Liver (tissue), 9 donors: ENCODE data around the gene TFAP2A. TPM values are rescaled to one million over a fixed set of nuclear protein-coding genes. Genes with fewer than 3 reads are reported as not detected.

ENCODE experiments used
- DNase-seq: peaks from one replicate; pipeline ENCODE4 v3.0.0-alpha.2; 2017; ENCODE audit warnings: low spot score
- H3K27ac ChIP-seq, 2 donors: one replicate each; pipeline ENCODE4 v1.7.0; 2013; ENCODE audit warnings: inconsistent platforms in 2 of 2, low read length in 2 of 2, control low read depth in 1 of 2, low read depth in 1 of 2, mild to moderate bottlenecking in 1 of 2
- H3K27me3 ChIP-seq, 4 donors: one replicate each; pipeline versions ENCODE4 v1.6.1 to v1.7.0; 2013; ENCODE audit warnings: low read length in 3 of 4, inconsistent platforms in 1 of 4, mild to moderate bottlenecking in 1 of 4, moderate library complexity in 1 of 4; ENCODE audit not compliant: control insufficient read depth in 4 of 4, insufficient read depth in 4 of 4
- H3K36me3 ChIP-seq, 4 donors: one replicate each; pipeline versions ENCODE4 v1.6.1 to v1.7.0; 2013; ENCODE audit warnings: low read length in 3 of 4, mild to moderate bottlenecking in 3 of 4, low read depth in 1 of 4, moderate library complexity in 1 of 4; ENCODE audit not compliant: control insufficient read depth in 4 of 4, insufficient read depth in 3 of 4
- H3K4me1 ChIP-seq, 4 donors: one replicate each; pipeline versions ENCODE4 v1.6.1 to v1.7.0; 2013; ENCODE audit warnings: low read length in 3 of 4, mild to moderate bottlenecking in 3 of 4, moderate library complexity in 1 of 4; ENCODE audit not compliant: control insufficient read depth in 4 of 4, insufficient read depth in 4 of 4
- H3K4me3 ChIP-seq, 3 donors: one replicate each; pipeline versions ENCODE4 v1.6.1 to v1.7.0; 2013; ENCODE audit warnings: low read length in 3 of 3, control low read depth in 1 of 3, low read depth in 1 of 3, mild to moderate bottlenecking in 1 of 3
- H3K9ac ChIP-seq, 2 donors: one replicate each; pipeline ENCODE4 v1.7.0; 2013; ENCODE audit warnings: low read length in 2 of 2, mild to moderate bottlenecking in 2 of 2, moderate library complexity in 2 of 2, control low read depth in 1 of 2, low read depth in 1 of 2
- H3K9me3 ChIP-seq, 4 donors: one replicate each; pipeline versions ENCODE4 v1.6.1 to v1.7.0; 2013; ENCODE audit warnings: low read length in 3 of 4; ENCODE audit not compliant: control insufficient read depth in 4 of 4
- EGR1 ChIP-seq, 2 donors: IDR thresholded peaks; 2 replicates each; pipeline ENCODE4 v1.6.1; 2016 to 2018; ENCODE audit warnings: antibody characterized with exemption in 2 of 2, low read depth in 2 of 2
- FOXA1 ChIP-seq: IDR thresholded peaks from 2 replicates; pipeline ENCODE4 v1.6.1; 2016; ENCODE audit warnings: antibody characterized with exemption
- FOXA2 ChIP-seq: IDR thresholded peaks from 2 replicates; pipeline ENCODE4 v1.6.1; 2016; ENCODE audit warnings: antibody characterized with exemption
- GABPA ChIP-seq, 2 donors: IDR thresholded peaks in 1 of 2; conservative IDR thresholded peaks in 1 of 2; 2 replicates each; pipeline ENCODE4 v1.6.1; 2016; ENCODE audit warnings: antibody characterized with exemption in 2 of 2, mild to moderate bottlenecking in 1 of 2, moderate library complexity in 1 of 2
- HNF4A ChIP-seq, 2 donors: conservative IDR thresholded peaks; 2 replicates each; pipeline ENCODE4 v1.6.1; 2016; ENCODE audit warnings: antibody characterized with exemption in 2 of 2, mild to moderate bottlenecking in 2 of 2
- HNF4G ChIP-seq: IDR thresholded peaks from 2 replicates; pipeline ENCODE4 v1.6.1; 2016; ENCODE audit warnings: antibody characterized with exemption
- JUND ChIP-seq, 2 donors: IDR thresholded peaks; 2 replicates each; pipeline ENCODE4 v1.6.1; 2016; ENCODE audit warnings: antibody characterized with exemption in 2 of 2
- MAX ChIP-seq: IDR thresholded peaks from 2 replicates; pipeline ENCODE4 v1.6.1; 2016; ENCODE audit warnings: antibody characterized with exemption
- NR2F2 ChIP-seq: IDR thresholded peaks from 2 replicates; pipeline ENCODE4 v1.6.1; 2016; ENCODE audit warnings: antibody characterized with exemption
- RAD21 ChIP-seq, 2 donors: IDR thresholded peaks; 2 replicates each; pipeline ENCODE4 v1.6.1; 2016; ENCODE audit warnings: antibody characterized with exemption in 2 of 2, mild to moderate bottlenecking in 2 of 2
- RXRA ChIP-seq, 2 donors: IDR thresholded peaks; 2 replicates each; pipeline ENCODE4 v1.6.1; 2017 to 2018; ENCODE audit warnings: antibody characterized with exemption in 2 of 2, mild to moderate bottlenecking in 1 of 2
- SP1 ChIP-seq: IDR thresholded peaks from 2 replicates; pipeline ENCODE4 v1.6.1; 2018; ENCODE audit warnings: antibody characterized with exemption, mild to moderate bottlenecking
- TAF1 ChIP-seq: conservative IDR thresholded peaks from 2 replicates; pipeline ENCODE4 v1.6.1; 2016; ENCODE audit warnings: antibody characterized with exemption, mild to moderate bottlenecking
- YY1 ChIP-seq: IDR thresholded peaks from 2 replicates; pipeline ENCODE4 v1.6.1; 2016; ENCODE audit warnings: antibody characterized with exemption, mild to moderate bottlenecking
- ZBTB33 ChIP-seq: IDR thresholded peaks from 2 replicates; pipeline ENCODE4 v1.6.1; 2016; ENCODE audit warnings: antibody characterized with exemption
- WGBS: extraction: QIAGEN DNeasy Blood & Tissue Kit; methylation state at CpG from one replicate; pipeline ENCODE4 v1.1.7; 2013; 5-methylcytosine and 5-hydroxymethylcytosine counted together
- polyA plus RNA-seq, 2 donors: library from polyadenylated mRNA; stranded (reverse) in 1 of 2; unstranded in 1 of 2; fragments of 200-250 nt in 1 of 2; fragments of >200 nt in 1 of 2; fragmentation: Nextera tagmentation in 1 of 2; extraction: Ambion mirVana in 1 of 2; gene quantifications; one replicate each; pipeline versions ENCODE4 v1.2.1 to v1.2.3, GENCODE V29; 2013 to 2015
- total RNA-seq, 2 donors: library from RNA; depleted of rRNA; stranded (reverse); fragments of >200 nt; gene quantifications; one replicate each; pipeline ENCODE4 v1.2.3, GENCODE V29; 2014
- TF ChIP-seq, protein P1 (sequence below): IDR thresholded peaks from 2 replicates; pipeline ENCODE4 v1.6.1; 2016; ENCODE audit warnings: antibody characterized with exemption
- TF ChIP-seq, protein P2 (sequence below): IDR thresholded peaks from 2 replicates; pipeline ENCODE4 v1.6.1; 2016; ENCODE audit warnings: antibody characterized with exemption, mild to moderate bottlenecking
- donor health status: healthy.
- donor health status: healthy.
- donor health status: healthy.
- donor health status: healthy.
- donor health status: healthy.

Gene TFAP2A
- total and polyA plus RNA-seq, 4 donors, result 0.03 to 0.08 TPM; not detected in 2

GRCh38 chr6:10409233-10409721, 5.6 kb downstream of the TFAP2A start:
- H3K4me1 ChIP-seq, result peaks cover 16 to 31% (median 21%) of the 10 kb centered on the region in 4 donors
- no peak overlapping the region for H3K4me3 ChIP-seq
- H3K9ac ChIP-seq, result no peak overlapping the region
- H3K27me3 ChIP-seq, result peaks cover 7 to 23% (median 13%) of the 10 kb centered on the region in 4 donors
- no peak overlapping the region for H3K27ac ChIP-seq
- no peak for TF ChIP-seq HNF4G
- TF ChIP-seq GABPA (IDR thresholded peaks at IDR 0.05 in 1 of 2, conservative IDR thresholded peaks at IDR 0.05 in 1 of 2), result no peak
- TF ChIP-seq TAF1, result no peak
- no peak for TF ChIP-seq JUND (IDR thresholded peaks at IDR 0.05)
- no peak for TF ChIP-seq RAD21 (IDR thresholded peaks at IDR 0.05)
- no peak for TF ChIP-seq ZBTB33
- TF ChIP-seq, protein P1, sequence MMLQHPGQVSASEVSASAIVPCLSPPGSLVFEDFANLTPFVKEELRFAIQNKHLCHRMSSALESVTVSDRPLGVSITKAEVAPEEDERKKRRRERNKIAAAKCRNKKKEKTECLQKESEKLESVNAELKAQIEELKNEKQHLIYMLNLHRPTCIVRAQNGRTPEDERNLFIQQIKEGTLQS, result no peak
- TF ChIP-seq EGR1 (IDR thresholded peaks at IDR 0.05; ENCODE audit: low read depth in 2 of 2), result no peak
- no peak for TF ChIP-seq YY1
- TF ChIP-seq, protein P2, sequence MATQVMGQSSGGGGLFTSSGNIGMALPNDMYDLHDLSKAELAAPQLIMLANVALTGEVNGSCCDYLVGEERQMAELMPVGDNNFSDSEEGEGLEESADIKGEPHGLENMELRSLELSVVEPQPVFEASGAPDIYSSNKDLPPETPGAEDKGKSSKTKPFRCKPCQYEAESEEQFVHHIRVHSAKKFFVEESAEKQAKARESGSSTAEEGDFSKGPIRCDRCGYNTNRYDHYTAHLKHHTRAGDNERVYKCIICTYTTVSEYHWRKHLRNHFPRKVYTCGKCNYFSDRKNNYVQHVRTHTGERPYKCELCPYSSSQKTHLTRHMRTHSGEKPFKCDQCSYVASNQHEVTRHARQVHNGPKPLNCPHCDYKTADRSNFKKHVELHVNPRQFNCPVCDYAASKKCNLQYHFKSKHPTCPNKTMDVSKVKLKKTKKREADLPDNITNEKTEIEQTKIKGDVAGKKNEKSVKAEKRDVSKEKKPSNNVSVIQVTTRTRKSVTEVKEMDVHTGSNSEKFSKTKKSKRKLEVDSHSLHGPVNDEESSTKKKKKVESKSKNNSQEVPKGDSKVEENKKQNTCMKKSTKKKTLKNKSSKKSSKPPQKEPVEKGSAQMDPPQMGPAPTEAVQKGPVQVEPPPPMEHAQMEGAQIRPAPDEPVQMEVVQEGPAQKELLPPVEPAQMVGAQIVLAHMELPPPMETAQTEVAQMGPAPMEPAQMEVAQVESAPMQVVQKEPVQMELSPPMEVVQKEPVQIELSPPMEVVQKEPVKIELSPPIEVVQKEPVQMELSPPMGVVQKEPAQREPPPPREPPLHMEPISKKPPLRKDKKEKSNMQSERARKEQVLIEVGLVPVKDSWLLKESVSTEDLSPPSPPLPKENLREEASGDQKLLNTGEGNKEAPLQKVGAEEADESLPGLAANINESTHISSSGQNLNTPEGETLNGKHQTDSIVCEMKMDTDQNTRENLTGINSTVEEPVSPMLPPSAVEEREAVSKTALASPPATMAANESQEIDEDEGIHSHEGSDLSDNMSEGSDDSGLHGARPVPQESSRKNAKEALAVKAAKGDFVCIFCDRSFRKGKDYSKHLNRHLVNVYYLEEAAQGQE, result no peak
- TF ChIP-seq SP1, result no peak
- no peak for TF ChIP-seq RXRA (IDR thresholded peaks at IDR 0.05)
- TF ChIP-seq FOXA2, result no peak
- no peak for TF ChIP-seq FOXA1
- TF ChIP-seq HNF4A (conservative IDR thresholded peaks at IDR 0.05), result no peak
- H3K9me3 ChIP-seq, result peaks cover 0 to 9% (median 5%) of the 10 kb centered on the region in 4 donors
- DNase-seq, result no peak
- 14% methylated on average over 8 of the region's 8 CpGs for WGBS
- H3K36me3 ChIP-seq, result no peaks in the 10 kb centered on the region

- 20% methylated on average over 1 of the region's 1 CpG for WGBS
- Histone ChIP-seq H3K4me1 (peaks cover 15 to 30% (median 22%) of the 10 kb centered on the region in 4 donors), H3K9ac (no peak overlapping the region), H3K4me3 (no peak overlapping the region), H3K36me3 (no peaks in the 10 kb centered on the region), H3K9me3 (peaks cover 0 to 9% (median 5%) of the 10 kb centered on the region in 4 donors), H3K27ac (no peak overlapping the region), H3K27me3 (peaks cover 5 to 18% (median 10%) of the 10 kb centered on the region in 4 donors)
- TF ChIP-seq TAF1 (no peak), SP1 (no peak), RAD21 (IDR thresholded peaks at IDR 0.05) (no peak), NR2F2 (no peak), ZBTB33 (no peak), RXRA (IDR thresholded peaks at IDR 0.05) (no peak), JUND (IDR thresholded peaks at IDR 0.05) (no peak), YY1 (no peak), HNF4A (conservative IDR thresholded peaks at IDR 0.05) (no peak), MAX (no peak), FOXA2 (no peak), FOXA1 (no peak), GABPA (IDR thresholded peaks at IDR 0.05 in 1 of 2, conservative IDR thresholded peaks at IDR 0.05 in 1 of 2) (no peak), HNF4G (no peak)
- TF ChIP-seq, protein P2, result no peak
- TF ChIP-seq, protein P1, result no peak
- DNase-seq, result no peak
Observed at GRCh38 chr6:10408457-10408856, 6.4 kb downstream of the TFAP2A start.
